Liver (tissue), 9 donors: Measurements from ENCODE around the gene DBP. TPM values are rescaled to one million over a fixed set of nuclear protein-coding genes. Genes with fewer than 3 reads are reported as not detected.

Source experiments
- DNase-seq: peaks from one replicate; pipeline ENCODE4 v3.0.0-alpha.2; 2017; ENCODE audit warnings: low spot score
- H3K27ac ChIP-seq, 2 donors: one replicate each; pipeline ENCODE4 v1.7.0; 2013; ENCODE audit warnings: inconsistent platforms in 2 of 2, low read length in 2 of 2, control low read depth in 1 of 2, low read depth in 1 of 2, mild to moderate bottlenecking in 1 of 2
- H3K27me3 ChIP-seq, 4 donors: one replicate each; pipeline versions ENCODE4 v1.6.1 to v1.7.0; 2013; ENCODE audit warnings: low read length in 3 of 4, inconsistent platforms in 1 of 4, mild to moderate bottlenecking in 1 of 4, moderate library complexity in 1 of 4; ENCODE audit not compliant: control insufficient read depth in 4 of 4, insufficient read depth in 4 of 4
- H3K36me3 ChIP-seq, 4 donors: one replicate each; pipeline versions ENCODE4 v1.6.1 to v1.7.0; 2013; ENCODE audit warnings: low read length in 3 of 4, mild to moderate bottlenecking in 3 of 4, low read depth in 1 of 4, moderate library complexity in 1 of 4; ENCODE audit not compliant: control insufficient read depth in 4 of 4, insufficient read depth in 3 of 4
- H3K4me1 ChIP-seq, 4 donors: one replicate each; pipeline versions ENCODE4 v1.6.1 to v1.7.0; 2013; ENCODE audit warnings: low read length in 3 of 4, mild to moderate bottlenecking in 3 of 4, moderate library complexity in 1 of 4; ENCODE audit not compliant: control insufficient read depth in 4 of 4, insufficient read depth in 4 of 4
- H3K4me3 ChIP-seq, 3 donors: one replicate each; pipeline versions ENCODE4 v1.6.1 to v1.7.0; 2013; ENCODE audit warnings: low read length in 3 of 3, control low read depth in 1 of 3, low read depth in 1 of 3, mild to moderate bottlenecking in 1 of 3
- H3K9ac ChIP-seq, 2 donors: one replicate each; pipeline ENCODE4 v1.7.0; 2013; ENCODE audit warnings: low read length in 2 of 2, mild to moderate bottlenecking in 2 of 2, moderate library complexity in 2 of 2, control low read depth in 1 of 2, low read depth in 1 of 2
- H3K9me3 ChIP-seq, 4 donors: one replicate each; pipeline versions ENCODE4 v1.6.1 to v1.7.0; 2013; ENCODE audit warnings: low read length in 3 of 4; ENCODE audit not compliant: control insufficient read depth in 4 of 4
- EGR1 ChIP-seq, 2 donors: IDR thresholded peaks; 2 replicates each; pipeline ENCODE4 v1.6.1; 2016 to 2018; ENCODE audit warnings: antibody characterized with exemption in 2 of 2, low read depth in 2 of 2
- FOXA2 ChIP-seq: IDR thresholded peaks from 2 replicates; pipeline ENCODE4 v1.6.1; 2016; ENCODE audit warnings: antibody characterized with exemption
- GABPA ChIP-seq, 2 donors: IDR thresholded peaks in 1 of 2; conservative IDR thresholded peaks in 1 of 2; 2 replicates each; pipeline ENCODE4 v1.6.1; 2016; ENCODE audit warnings: antibody characterized with exemption in 2 of 2, mild to moderate bottlenecking in 1 of 2, moderate library complexity in 1 of 2
- HNF4G ChIP-seq: IDR thresholded peaks from 2 replicates; pipeline ENCODE4 v1.6.1; 2016; ENCODE audit warnings: antibody characterized with exemption
- JUND ChIP-seq, 2 donors: IDR thresholded peaks; 2 replicates each; pipeline ENCODE4 v1.6.1; 2016; ENCODE audit warnings: antibody characterized with exemption in 2 of 2
- NR2F2 ChIP-seq: IDR thresholded peaks from 2 replicates; pipeline ENCODE4 v1.6.1; 2016; ENCODE audit warnings: antibody characterized with exemption
- RAD21 ChIP-seq, 2 donors: IDR thresholded peaks; 2 replicates each; pipeline ENCODE4 v1.6.1; 2016; ENCODE audit warnings: antibody characterized with exemption in 2 of 2, mild to moderate bottlenecking in 2 of 2
- RXRA ChIP-seq, 2 donors: IDR thresholded peaks; 2 replicates each; pipeline ENCODE4 v1.6.1; 2017 to 2018; ENCODE audit warnings: antibody characterized with exemption in 2 of 2, mild to moderate bottlenecking in 1 of 2
- SP1 ChIP-seq: IDR thresholded peaks from 2 replicates; pipeline ENCODE4 v1.6.1; 2018; ENCODE audit warnings: antibody characterized with exemption, mild to moderate bottlenecking
- TAF1 ChIP-seq: conservative IDR thresholded peaks from 2 replicates; pipeline ENCODE4 v1.6.1; 2016; ENCODE audit warnings: antibody characterized with exemption, mild to moderate bottlenecking
- YY1 ChIP-seq: IDR thresholded peaks from 2 replicates; pipeline ENCODE4 v1.6.1; 2016; ENCODE audit warnings: antibody characterized with exemption, mild to moderate bottlenecking
- WGBS: extraction: QIAGEN DNeasy Blood & Tissue Kit; methylation state at CpG from one replicate; pipeline ENCODE4 v1.1.7; 2013; 5-methylcytosine and 5-hydroxymethylcytosine counted together
- polyA plus RNA-seq, 2 donors: library from polyadenylated mRNA; stranded (reverse) in 1 of 2; unstranded in 1 of 2; fragments of 200-250 nt in 1 of 2; fragments of >200 nt in 1 of 2; fragmentation: Nextera tagmentation in 1 of 2; extraction: Ambion mirVana in 1 of 2; gene quantifications; one replicate each; pipeline versions ENCODE4 v1.2.1 to v1.2.3, GENCODE V29; 2013 to 2015
- total RNA-seq, 2 donors: library from RNA; depleted of rRNA; stranded (reverse); fragments of >200 nt; gene quantifications; one replicate each; pipeline ENCODE4 v1.2.3, GENCODE V29; 2014
- TF ChIP-seq, protein P1 (sequence below): IDR thresholded peaks from 2 replicates; pipeline ENCODE4 v1.6.1; 2016; ENCODE audit warnings: antibody characterized with exemption
- TF ChIP-seq, protein P2 (sequence below): IDR thresholded peaks from 2 replicates; pipeline ENCODE4 v1.6.1; 2016; ENCODE audit warnings: antibody characterized with exemption
- TF ChIP-seq, protein P3 (sequence below): IDR thresholded peaks from 2 replicates; pipeline ENCODE4 v1.6.1; 2016; ENCODE audit warnings: antibody characterized with exemption
- TF ChIP-seq, protein P4 (sequence below): fragments of 150-350 bp; IDR thresholded peaks from 2 replicates; pipeline ENCODE4 v1.5.1; 2017; ENCODE audit warnings: improper control_type of control experiment, low read depth, low read length; ENCODE audit not compliant: missing input control
- TF ChIP-seq, protein P5 (sequence below): IDR thresholded peaks from 2 replicates; pipeline ENCODE4 v1.6.1; 2016; ENCODE audit warnings: antibody characterized with exemption, mild to moderate bottlenecking
- donor health status: healthy.
- donor health status: healthy.
- donor health status: healthy.
- donor health status: healthy.
- donor health status: healthy.

DBP gene
- total and polyA plus RNA-seq, 4 donors, result 1.2 to 4.5 (median 1.8) TPM

DNA sequence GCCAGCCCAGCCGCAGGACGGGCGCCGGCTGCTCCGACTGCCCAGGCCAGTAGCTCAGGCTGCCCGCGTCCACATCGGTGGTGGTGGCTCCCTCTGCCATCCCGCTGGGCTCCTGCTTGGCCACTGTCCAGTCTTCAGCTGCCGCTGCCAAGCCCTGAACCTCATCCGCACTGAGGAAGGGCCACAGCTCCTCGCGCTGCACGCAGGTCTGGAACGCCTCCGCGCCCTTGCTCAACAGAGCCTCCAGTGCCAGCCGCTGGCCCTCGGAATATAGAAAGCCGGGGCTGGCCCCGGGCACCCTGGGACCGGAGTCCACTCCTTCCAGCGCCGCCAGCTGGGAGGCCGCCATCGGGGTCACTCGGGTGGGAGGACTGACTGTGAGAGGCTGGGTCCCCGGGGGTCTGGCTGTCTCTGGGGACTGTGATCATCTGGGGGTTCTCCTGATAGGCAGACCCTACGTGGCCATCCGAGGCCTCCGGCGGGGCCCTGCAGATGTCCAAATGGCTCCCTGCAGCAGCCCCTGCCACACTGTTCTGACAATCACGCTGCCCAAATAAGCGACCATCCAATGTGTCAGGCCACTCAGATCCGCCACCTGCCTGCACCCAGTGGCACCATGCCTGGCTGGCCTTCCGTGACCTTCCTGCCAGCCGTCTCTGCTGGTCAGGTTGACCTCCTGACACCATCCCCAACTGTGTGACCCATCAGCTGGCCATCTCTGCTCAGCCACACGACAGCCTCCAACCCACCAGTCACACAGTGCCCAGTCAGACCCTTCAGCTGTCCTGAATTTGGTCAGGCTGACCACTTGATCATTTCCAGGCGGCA is 23.9 kb downstream of the DBP start:
- H3K4me3 ChIP-seq, result no peak overlapping the region
- no peak overlapping the region for H3K9ac ChIP-seq
- WGBS, result 76% methylated on average over 39 of the region's 39 CpGs
- no peak for TF ChIP-seq HNF4G
- TF ChIP-seq, protein P1, sequence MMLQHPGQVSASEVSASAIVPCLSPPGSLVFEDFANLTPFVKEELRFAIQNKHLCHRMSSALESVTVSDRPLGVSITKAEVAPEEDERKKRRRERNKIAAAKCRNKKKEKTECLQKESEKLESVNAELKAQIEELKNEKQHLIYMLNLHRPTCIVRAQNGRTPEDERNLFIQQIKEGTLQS, result no peak
- TF ChIP-seq RXRA (IDR thresholded peaks at IDR 0.05), result peak; percentile 73 to 81
- TF ChIP-seq SP1, result no peak
- no peak for TF ChIP-seq GABPA (IDR thresholded peaks at IDR 0.05 in 1 of 2, conservative IDR thresholded peaks at IDR 0.05 in 1 of 2)
- peaks cover 8 to 33% (median 22%) of the 10 kb centered on the region in 4 donors for H3K4me1 ChIP-seq
- no peak for DNase-seq
- peaks cover 15 to 27% (median 18%) of the 10 kb centered on the region in 4 donors for H3K36me3 ChIP-seq
- no peaks in the 10 kb centered on the region for H3K9me3 ChIP-seq
- H3K27ac ChIP-seq, result peak overlapping the region in 1 of 2 donors; percentile 53
- H3K27me3 ChIP-seq, result no peaks in the 10 kb centered on the region

DNA sequence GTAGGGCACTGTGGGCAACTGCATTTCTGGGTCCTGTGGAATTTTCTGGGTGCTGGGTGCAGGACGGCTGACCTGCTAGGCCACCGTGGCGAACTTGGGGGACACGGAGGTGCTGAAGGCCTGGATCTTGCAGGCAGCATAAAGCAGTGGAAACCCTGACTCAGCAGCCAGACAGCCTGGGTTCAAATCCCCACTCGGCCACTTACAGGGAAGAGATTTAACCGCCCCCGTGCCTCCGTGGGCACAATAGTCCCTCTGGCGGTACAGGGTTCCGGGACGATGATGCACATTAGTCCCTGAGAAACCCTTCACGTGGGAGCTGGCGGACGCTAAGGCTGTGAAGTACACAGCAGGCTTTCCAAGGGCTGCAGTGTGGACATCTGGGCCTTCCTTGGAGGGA is 25.3 kb downstream of the DBP start:
- Histone ChIP-seq H3K9me3 (no peaks in the 10 kb centered on the region), H3K27ac (no peak overlapping the region), H3K36me3 (peaks cover 15 to 22% (median 18%) of the 10 kb centered on the region in 4 donors), H3K27me3 (no peaks in the 10 kb centered on the region), H3K4me3 (no peak overlapping the region), H3K4me1 (peaks cover 2 to 19% (median 11%) of the 10 kb centered on the region in 4 donors), H3K9ac (no peak overlapping the region)
- no peak for DNase-seq
- 93% methylated on average over 14 of the region's 14 CpGs for WGBS
- TF ChIP-seq, protein P2, sequence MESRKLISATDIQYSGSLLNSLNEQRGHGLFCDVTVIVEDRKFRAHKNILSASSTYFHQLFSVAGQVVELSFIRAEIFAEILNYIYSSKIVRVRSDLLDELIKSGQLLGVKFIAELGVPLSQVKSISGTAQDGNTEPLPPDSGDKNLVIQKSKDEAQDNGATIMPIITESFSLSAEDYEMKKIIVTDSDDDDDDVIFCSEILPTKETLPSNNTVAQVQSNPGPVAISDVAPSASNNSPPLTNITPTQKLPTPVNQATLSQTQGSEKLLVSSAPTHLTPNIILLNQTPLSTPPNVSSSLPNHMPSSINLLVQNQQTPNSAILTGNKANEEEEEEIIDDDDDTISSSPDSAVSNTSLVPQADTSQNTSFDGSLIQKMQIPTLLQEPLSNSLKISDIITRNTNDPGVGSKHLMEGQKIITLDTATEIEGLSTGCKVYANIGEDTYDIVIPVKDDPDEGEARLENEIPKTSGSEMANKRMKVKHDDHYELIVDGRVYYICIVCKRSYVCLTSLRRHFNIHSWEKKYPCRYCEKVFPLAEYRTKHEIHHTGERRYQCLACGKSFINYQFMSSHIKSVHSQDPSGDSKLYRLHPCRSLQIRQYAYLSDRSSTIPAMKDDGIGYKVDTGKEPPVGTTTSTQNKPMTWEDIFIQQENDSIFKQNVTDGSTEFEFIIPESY, result no peak
- no peak for TF ChIP-seq SP1
- no peak for TF ChIP-seq RXRA (IDR thresholded peaks at IDR 0.05)
- TF ChIP-seq, protein P3, sequence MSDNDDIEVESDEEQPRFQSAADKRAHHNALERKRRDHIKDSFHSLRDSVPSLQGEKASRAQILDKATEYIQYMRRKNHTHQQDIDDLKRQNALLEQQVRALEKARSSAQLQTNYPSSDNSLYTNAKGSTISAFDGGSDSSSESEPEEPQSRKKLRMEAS, result no peak
- TF ChIP-seq NR2F2, result no peak
- TF ChIP-seq RAD21 (IDR thresholded peaks at IDR 0.05), result no peak
- TF ChIP-seq JUND (IDR thresholded peaks at IDR 0.05), result no peak
- no peak for TF ChIP-seq HNF4G
- TF ChIP-seq FOXA2, result no peak
- TF ChIP-seq, protein P4, sequence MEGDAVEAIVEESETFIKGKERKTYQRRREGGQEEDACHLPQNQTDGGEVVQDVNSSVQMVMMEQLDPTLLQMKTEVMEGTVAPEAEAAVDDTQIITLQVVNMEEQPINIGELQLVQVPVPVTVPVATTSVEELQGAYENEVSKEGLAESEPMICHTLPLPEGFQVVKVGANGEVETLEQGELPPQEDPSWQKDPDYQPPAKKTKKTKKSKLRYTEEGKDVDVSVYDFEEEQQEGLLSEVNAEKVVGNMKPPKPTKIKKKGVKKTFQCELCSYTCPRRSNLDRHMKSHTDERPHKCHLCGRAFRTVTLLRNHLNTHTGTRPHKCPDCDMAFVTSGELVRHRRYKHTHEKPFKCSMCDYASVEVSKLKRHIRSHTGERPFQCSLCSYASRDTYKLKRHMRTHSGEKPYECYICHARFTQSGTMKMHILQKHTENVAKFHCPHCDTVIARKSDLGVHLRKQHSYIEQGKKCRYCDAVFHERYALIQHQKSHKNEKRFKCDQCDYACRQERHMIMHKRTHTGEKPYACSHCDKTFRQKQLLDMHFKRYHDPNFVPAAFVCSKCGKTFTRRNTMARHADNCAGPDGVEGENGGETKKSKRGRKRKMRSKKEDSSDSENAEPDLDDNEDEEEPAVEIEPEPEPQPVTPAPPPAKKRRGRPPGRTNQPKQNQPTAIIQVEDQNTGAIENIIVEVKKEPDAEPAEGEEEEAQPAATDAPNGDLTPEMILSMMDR, result no peak
- TF ChIP-seq EGR1 (IDR thresholded peaks at IDR 0.05; ENCODE audit: low read depth in 2 of 2), result no peak
- no peak for TF ChIP-seq TAF1
- TF ChIP-seq, protein P1, result no peak
- TF ChIP-seq YY1, result no peak
- TF ChIP-seq, protein P5, sequence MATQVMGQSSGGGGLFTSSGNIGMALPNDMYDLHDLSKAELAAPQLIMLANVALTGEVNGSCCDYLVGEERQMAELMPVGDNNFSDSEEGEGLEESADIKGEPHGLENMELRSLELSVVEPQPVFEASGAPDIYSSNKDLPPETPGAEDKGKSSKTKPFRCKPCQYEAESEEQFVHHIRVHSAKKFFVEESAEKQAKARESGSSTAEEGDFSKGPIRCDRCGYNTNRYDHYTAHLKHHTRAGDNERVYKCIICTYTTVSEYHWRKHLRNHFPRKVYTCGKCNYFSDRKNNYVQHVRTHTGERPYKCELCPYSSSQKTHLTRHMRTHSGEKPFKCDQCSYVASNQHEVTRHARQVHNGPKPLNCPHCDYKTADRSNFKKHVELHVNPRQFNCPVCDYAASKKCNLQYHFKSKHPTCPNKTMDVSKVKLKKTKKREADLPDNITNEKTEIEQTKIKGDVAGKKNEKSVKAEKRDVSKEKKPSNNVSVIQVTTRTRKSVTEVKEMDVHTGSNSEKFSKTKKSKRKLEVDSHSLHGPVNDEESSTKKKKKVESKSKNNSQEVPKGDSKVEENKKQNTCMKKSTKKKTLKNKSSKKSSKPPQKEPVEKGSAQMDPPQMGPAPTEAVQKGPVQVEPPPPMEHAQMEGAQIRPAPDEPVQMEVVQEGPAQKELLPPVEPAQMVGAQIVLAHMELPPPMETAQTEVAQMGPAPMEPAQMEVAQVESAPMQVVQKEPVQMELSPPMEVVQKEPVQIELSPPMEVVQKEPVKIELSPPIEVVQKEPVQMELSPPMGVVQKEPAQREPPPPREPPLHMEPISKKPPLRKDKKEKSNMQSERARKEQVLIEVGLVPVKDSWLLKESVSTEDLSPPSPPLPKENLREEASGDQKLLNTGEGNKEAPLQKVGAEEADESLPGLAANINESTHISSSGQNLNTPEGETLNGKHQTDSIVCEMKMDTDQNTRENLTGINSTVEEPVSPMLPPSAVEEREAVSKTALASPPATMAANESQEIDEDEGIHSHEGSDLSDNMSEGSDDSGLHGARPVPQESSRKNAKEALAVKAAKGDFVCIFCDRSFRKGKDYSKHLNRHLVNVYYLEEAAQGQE, result no peak
